ENCODE measurements around the gene PDILT. TPM values are rescaled to one million over a fixed set of nuclear protein-coding genes. Genes with fewer than 3 reads are reported as not detected.

PDILT gene
- total RNA-seq, 1 donor from 2014 or later = not detected

DNA sequence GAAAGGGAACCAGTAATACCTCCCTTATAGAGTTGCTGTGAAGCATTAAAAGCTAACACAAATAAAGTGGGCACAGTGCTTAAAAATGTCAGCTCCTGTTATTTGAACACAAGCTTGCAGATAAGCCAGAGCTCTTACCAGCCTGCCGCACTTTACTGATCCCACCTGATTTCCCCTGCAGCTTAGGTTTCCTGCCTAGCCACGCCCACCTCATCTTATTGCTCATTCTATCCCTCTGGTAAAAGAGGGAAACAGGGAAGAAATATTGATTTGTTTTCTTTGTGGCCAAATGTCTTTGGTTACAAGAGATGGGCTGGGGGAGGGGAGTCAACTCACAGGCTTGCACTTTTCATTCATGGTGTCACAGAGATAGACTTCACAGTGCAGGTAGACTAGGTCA, 67.6 kb downstream of the PDILT start:
- peaks cover 2% of the 10 kb centered on the region for H3K9me3 ChIP-seq (ENCODE audit: insufficient read depth, low read depth, low read length)
- no peak for FAIRE-seq

DNA sequence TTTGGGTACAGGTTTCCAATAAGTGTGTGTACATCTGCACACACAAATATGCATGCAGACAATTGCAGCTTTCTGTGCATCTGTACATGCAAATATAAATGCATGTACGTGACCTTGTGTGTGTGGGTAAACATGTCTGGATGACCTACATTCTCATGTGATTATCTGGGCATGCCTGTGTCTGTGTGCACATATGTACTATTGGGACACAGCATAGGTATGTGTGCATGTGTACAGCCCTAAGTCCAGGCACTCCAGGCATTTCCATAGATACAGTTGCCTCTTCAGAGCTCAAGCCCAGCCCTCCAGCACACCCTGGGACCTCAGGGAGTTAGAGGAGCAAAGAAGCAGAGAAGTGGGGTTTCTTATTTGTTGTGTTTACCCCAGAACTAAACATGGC, 70.1 kb downstream of the PDILT start:
- Histone ChIP-seq H3K27ac (ENCODE audit: low read depth, low read length) (no peak overlapping the region), H3K9ac (ENCODE audit: low read length) (no peak overlapping the region), H3K9me3 (ENCODE audit: insufficient read depth, low read depth, low read length) (peaks cover 2% of the 10 kb centered on the region), H3K4me3 (ENCODE audit: insufficient read depth, low read depth, low read length) (no peak overlapping the region), H3K36me3 (ENCODE audit: insufficient read depth, low read length) (no peaks in the 10 kb centered on the region), H2AFZ (ENCODE audit: low read depth, low read length) (no peak overlapping the region), H3K79me2 (ENCODE audit: insufficient read depth, low read length) (no peaks in the 10 kb centered on the region), H3K4me1 (ENCODE audit: insufficient read depth, low read length) (no peaks in the 10 kb centered on the region), H4K20me1 (ENCODE audit: insufficient read depth, low read length) (no peaks in the 10 kb centered on the region), H3K4me2 (ENCODE audit: low read length) (no peak overlapping the region), H3K27me3 (ENCODE audit: insufficient read depth, low read length) (no peaks in the 10 kb centered on the region)
- no peak for DNase-seq (ENCODE audit: low read depth)
- H3K4me3 Mint-ChIP-seq (ENCODE audit: unreplicated experiment) = no peak overlapping the region
- H3K4me1 Mint-ChIP-seq (ENCODE audit: low read depth, unreplicated experiment) = no peaks in the 10 kb centered on the region
- H3K27ac Mint-ChIP-seq (ENCODE audit: unreplicated experiment) = no peak overlapping the region
- no peak for FAIRE-seq
- H3K9me3 Mint-ChIP-seq (ENCODE audit: unreplicated experiment) = no peaks in the 10 kb centered on the region
- H3K36me3 Mint-ChIP-seq (ENCODE audit: low read depth, unreplicated experiment) = no peaks in the 10 kb centered on the region
- H3K27me3 Mint-ChIP-seq (ENCODE audit: low read depth, unreplicated experiment) = peaks cover 32% of the 10 kb centered on the region
- TF ChIP-seq, protein P1, sequence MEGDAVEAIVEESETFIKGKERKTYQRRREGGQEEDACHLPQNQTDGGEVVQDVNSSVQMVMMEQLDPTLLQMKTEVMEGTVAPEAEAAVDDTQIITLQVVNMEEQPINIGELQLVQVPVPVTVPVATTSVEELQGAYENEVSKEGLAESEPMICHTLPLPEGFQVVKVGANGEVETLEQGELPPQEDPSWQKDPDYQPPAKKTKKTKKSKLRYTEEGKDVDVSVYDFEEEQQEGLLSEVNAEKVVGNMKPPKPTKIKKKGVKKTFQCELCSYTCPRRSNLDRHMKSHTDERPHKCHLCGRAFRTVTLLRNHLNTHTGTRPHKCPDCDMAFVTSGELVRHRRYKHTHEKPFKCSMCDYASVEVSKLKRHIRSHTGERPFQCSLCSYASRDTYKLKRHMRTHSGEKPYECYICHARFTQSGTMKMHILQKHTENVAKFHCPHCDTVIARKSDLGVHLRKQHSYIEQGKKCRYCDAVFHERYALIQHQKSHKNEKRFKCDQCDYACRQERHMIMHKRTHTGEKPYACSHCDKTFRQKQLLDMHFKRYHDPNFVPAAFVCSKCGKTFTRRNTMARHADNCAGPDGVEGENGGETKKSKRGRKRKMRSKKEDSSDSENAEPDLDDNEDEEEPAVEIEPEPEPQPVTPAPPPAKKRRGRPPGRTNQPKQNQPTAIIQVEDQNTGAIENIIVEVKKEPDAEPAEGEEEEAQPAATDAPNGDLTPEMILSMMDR (IDR thresholded peaks at IDR 0.05; ENCODE audit: insufficient read depth, low read depth, low read length) = no peak
- TF ChIP-seq EZH2 (IDR thresholded peaks at IDR 0.05; ENCODE audit: insufficient read depth, low read length) = no peak

More for the DNA sequence above, 67.6 kb downstream of the PDILT start:
- H3K4me3 ChIP-seq (ENCODE audit: insufficient read depth, low read depth, low read length) = no peak overlapping the region
- H3K4me1 Mint-ChIP-seq (ENCODE audit: low read depth, unreplicated experiment) = no peaks in the 10 kb centered on the region
- no peaks in the 10 kb centered on the region for H4K20me1 ChIP-seq (ENCODE audit: insufficient read depth, low read length)
- H3K4me3 Mint-ChIP-seq (ENCODE audit: unreplicated experiment) = no peak overlapping the region
- no peak overlapping the region for H3K27ac ChIP-seq (ENCODE audit: low read depth, low read length)
- H3K9me3 Mint-ChIP-seq (ENCODE audit: unreplicated experiment) = no peaks in the 10 kb centered on the region
- peaks cover 32% of the 10 kb centered on the region for H3K27me3 Mint-ChIP-seq (ENCODE audit: low read depth, unreplicated experiment)
- H3K4me2 ChIP-seq (ENCODE audit: low read length) = no peak overlapping the region
- no peak overlapping the region for H3K27ac Mint-ChIP-seq (ENCODE audit: unreplicated experiment)
- H3K4me1 ChIP-seq (ENCODE audit: insufficient read depth, low read length) = no peaks in the 10 kb centered on the region
- no peaks in the 10 kb centered on the region for H3K79me2 ChIP-seq (ENCODE audit: insufficient read depth, low read length)
- no peak overlapping the region for H2AFZ ChIP-seq (ENCODE audit: low read depth, low read length)
- no peak overlapping the region for H3K9ac ChIP-seq (ENCODE audit: low read length)
- no peak for DNase-seq (ENCODE audit: low read depth)
- H3K36me3 ChIP-seq (ENCODE audit: insufficient read depth, low read length) = no peaks in the 10 kb centered on the region
- no peaks in the 10 kb centered on the region for H3K27me3 ChIP-seq (ENCODE audit: insufficient read depth, low read length)
- H3K36me3 Mint-ChIP-seq (ENCODE audit: low read depth, unreplicated experiment) = no peaks in the 10 kb centered on the region
- TF ChIP-seq EZH2 (IDR thresholded peaks at IDR 0.05; ENCODE audit: insufficient read depth, low read length) = no peak
- TF ChIP-seq, protein P1 (IDR thresholded peaks at IDR 0.05; ENCODE audit: insufficient read depth, low read depth, low read length) = no peak

DNA sequence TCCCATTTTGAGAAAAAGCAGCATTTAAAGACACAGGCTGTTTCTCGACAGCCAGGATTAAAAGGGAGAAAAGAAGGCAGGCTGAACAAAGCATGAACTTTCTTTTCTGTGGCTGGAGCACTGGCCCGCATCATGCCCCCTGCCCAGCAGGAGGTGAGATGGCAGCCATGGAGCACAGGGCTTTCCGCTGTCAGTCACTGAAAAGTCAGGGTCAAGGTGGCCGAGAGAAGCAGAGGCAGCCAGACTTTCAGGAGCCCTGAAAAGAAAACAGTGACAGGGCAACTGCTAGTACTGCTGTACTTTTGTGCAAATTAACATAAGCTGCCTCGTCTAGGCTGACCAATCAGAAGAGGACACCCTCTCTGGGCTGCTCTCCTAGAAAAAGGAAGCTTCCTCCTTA, 71.4 kb downstream of the PDILT start:
- no peak for TF ChIP-seq EZH2 (IDR thresholded peaks at IDR 0.05; ENCODE audit: insufficient read depth, low read length)
- TF ChIP-seq, protein P1 (IDR thresholded peaks at IDR 0.05; ENCODE audit: insufficient read depth, low read depth, low read length) = no peak
- H3K27me3 ChIP-seq (ENCODE audit: insufficient read depth, low read length) = no peaks in the 10 kb centered on the region
- H3K27ac Mint-ChIP-seq (ENCODE audit: unreplicated experiment) = no peak overlapping the region
- H3K4me1 ChIP-seq (ENCODE audit: insufficient read depth, low read length) = no peaks in the 10 kb centered on the region
- H2AFZ ChIP-seq (ENCODE audit: low read depth, low read length) = no peak overlapping the region
- peaks cover 38% of the 10 kb centered on the region for H3K27me3 Mint-ChIP-seq (ENCODE audit: low read depth, unreplicated experiment)
- no peak overlapping the region for H3K4me2 ChIP-seq (ENCODE audit: low read length)
- no peaks in the 10 kb centered on the region for H4K20me1 ChIP-seq (ENCODE audit: insufficient read depth, low read length)
- DNase-seq (ENCODE audit: low read depth) (no peak), FAIRE-seq (no peak)
- no peaks in the 10 kb centered on the region for H3K4me1 Mint-ChIP-seq (ENCODE audit: low read depth, unreplicated experiment)
- no peaks in the 10 kb centered on the region for H3K36me3 ChIP-seq (ENCODE audit: insufficient read depth, low read length)
- no peak overlapping the region for H3K4me3 ChIP-seq (ENCODE audit: insufficient read depth, low read depth, low read length)
- H3K4me3 Mint-ChIP-seq (ENCODE audit: unreplicated experiment) = no peak overlapping the region
- H3K9me3 ChIP-seq (ENCODE audit: insufficient read depth, low read depth, low read length) = peaks cover 2% of the 10 kb centered on the region
- no peak overlapping the region for H3K27ac ChIP-seq (ENCODE audit: low read depth, low read length)
- no peaks in the 10 kb centered on the region for H3K9me3 Mint-ChIP-seq (ENCODE audit: unreplicated experiment)
- H3K9ac ChIP-seq (ENCODE audit: low read length) = no peak overlapping the region
- H3K36me3 Mint-ChIP-seq (ENCODE audit: low read depth, unreplicated experiment) = no peaks in the 10 kb centered on the region
- H3K79me2 ChIP-seq (ENCODE audit: insufficient read depth, low read length) = no peaks in the 10 kb centered on the region

All from astrocyte (in vitro differentiated cells and primary cell).